GM19023 (cell line): ENCODE data around the gene GLB1L.
"Not testable (repeated sequence)": the region's sequence is repeated elsewhere in the genome, so short reads cannot be mapped to it uniquely, and the experiment has no call there.

ENCODE experiments used
- ATAC-seq: cut with Tn5 transposase; IDR thresholded peaks from one replicate; pipeline ENCODE4 v1.9.1; 2021; ENCODE audit warnings: mild to moderate bottlenecking, moderate library complexity; ENCODE audit not compliant: unreplicated experiment

GLB1L gene

GRCh38 chr2:219209236-219210195 lies 35.7 kb downstream of the GLB1L start:
- no peak for ATAC-seq

GRCh38 chr2:219207884-219208740 lies 37.1 kb downstream of the GLB1L start:
- no peak for ATAC-seq

DNA sequence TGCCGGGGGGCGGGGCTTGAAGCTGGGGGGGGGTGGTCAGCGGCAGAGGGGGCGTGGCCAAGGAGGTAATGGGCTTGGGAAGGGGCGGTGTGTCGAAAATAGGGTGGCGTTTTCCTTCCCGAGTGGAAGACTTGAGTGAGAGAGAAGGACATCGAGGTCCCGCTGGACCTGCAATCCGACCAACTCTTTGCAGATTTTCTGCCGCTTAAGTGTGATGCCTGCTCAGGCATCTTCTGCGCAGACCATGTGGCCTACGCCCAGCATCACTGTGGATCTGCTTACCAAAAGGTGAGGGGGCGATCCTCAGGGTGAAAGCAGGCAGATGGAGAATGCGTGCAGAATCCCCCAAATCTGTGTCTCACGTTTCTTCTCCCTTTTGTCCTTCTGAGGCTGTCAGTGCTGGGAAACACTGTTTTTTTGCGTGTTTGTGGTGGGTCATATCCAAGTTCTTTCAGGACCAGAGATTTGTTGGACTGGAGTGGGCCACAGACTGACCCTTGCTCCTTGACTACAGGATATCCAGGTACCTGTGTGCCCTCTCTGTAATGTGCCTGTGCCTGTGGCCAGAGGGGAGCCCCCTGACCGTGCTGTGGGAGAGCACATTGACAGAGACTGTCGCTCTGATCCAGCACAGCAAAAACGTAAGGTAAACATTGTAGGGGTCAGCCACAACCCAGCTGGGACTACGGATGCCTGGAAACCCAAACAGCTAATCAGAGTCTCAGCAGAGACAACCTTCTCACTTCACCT lies 37.9 kb downstream of the GLB1L start:
- ATAC-seq = no peak

- peak; percentile 97 for ATAC-seq
Observed at GRCh38 chr2:219206328-219207133, 38.7 kb downstream of the GLB1L start, which contains the start of gene ZFAND2B. TSS of gene ZFAND2B (plus strand) at chr2:219206782. CDS start at chr2:219206988, 206 bp downstream.

DNA sequence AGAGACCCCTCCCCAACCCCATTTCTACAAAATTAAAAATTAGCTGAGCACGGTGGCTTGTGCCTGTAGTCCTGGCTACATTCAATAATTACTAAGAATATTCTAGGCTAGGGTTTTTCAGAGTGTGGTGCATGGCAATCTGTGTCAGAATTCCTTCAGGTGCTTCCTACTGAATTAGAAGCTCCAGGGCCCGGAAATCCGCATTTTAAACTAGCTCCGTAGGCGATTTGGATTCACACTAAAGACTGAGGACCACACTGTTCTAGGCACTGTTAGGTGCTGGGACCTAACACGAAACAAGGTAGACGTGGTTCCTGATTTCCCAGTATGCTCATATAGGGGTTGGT lies 39.3 kb downstream of the GLB1L start:
- no peak for ATAC-seq

- no peak for ATAC-seq
Observed at GRCh38 chr2:219205165-219205538, 40.1 kb downstream of the GLB1L start.

DNA sequence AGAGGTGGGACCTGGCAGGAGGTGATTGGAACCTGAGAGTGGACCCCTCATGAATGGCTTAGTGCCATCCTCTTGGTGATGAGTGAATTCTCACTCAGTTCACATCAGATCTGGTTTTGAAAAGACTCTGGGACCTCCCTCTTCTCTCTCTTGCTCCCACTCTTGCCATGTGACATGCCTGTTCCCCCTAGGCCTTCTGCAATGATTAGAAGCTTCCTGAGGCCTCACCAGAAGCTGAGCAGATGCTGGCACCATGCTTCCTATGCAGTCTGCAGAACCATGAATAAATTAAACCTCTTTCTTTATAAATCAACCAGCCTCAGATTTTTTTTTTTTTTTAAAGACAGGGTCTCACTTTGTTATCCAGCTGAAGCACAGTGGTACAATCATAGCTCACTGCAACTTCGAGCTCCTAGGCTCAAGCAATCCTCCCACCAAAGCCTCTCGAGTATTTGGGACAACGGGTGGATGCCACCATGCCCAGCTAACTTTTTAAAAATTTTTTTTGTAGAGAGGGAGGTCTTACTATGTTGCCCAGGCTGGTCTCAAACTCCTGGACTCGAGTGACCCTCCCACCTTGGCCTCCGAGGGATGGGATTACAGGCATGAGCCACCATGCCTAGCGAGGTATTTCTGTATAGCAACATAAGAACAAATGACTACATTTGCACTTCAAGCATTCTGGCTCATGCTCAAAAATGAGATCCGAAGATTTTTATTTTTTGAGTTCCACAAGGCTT lies 40.6 kb downstream of the GLB1L start:
- ATAC-seq = no peak

- not testable (repeated sequence) for ATAC-seq
Observed at GRCh38 chr2:219201331-219201730, 43.9 kb downstream of the GLB1L start.

- not testable (repeated sequence) for ATAC-seq
Observed at GRCh38 chr2:219200502-219201326, 44.5 kb downstream of the GLB1L start.

GRCh38 chr2:219199470-219200211 lies 45.6 kb downstream of the GLB1L start:
- no peak for ATAC-seq

DNA sequence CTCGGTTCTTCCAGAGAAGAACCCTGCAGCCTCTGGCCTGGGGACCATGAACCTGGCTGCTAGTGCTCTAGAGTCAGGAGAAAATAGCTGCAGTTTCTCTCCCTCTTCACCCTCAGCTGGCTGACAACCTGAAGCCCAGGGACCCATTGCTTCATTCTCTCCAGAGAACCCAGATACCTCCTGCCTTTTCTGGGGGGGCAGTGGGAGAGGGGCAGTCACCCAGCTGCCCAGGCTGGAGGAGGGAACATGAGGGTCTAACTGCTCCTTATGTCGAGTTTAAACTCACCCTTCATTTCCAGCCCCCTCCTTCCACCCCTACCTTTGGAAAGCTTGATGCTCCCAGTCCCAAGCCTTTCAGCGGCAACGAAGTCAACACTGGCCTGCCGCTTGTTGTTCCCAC lies 46.3 kb downstream of the GLB1L start:
- ATAC-seq = no peak

DNA sequence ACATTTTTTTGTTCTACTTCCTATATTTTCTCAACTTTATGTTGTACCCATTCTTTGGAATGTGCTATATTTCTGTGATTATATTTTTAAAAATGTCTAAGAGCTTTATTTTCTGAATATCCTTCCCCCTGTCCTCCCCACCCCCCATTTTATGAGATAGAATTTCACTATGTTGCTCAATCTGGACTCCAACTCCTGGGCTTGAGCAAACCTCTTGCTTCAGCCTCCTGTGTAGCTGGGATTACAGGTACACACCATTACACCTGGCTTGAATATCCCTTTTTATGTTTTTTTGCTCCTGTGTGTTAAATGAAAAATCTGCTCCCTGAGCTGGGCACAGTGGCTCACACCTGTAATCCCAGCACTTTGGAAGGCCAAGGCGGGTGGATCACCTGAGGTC lies 47.9 kb downstream of the GLB1L start:
- ATAC-seq = no peak

DNA sequence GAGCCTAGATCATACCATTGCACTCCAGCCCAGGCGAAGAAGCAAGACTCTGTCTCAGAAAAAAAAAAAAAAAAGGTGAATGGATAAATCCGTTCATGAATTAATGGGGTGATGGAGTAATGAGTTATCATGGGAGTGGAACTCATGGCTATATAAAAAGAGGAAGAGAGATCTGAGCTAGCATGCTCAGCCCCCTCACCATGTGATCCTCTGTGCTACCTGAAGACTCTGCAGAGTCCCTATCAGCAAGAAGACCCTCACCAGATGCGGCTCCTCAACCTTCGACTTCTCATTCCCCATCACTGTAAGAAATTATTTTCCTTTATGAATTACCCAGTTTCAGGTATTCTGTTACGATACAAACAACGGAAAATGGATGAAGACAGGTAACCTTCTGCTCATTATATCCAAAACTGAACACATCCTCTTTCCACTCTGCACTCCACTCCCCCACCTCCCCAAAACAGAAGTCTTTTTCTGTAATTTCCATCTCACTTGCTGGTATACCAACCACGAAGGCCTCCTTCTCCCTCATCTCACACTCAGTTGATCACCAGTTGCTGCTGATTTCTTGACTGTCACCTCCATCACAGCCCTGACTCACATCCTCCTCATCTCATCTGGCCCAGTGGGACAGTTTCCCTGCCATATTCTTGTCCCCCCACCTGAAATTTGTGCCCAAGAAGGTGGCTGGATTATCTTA lies 58.3 kb downstream of the GLB1L start:
- no peak for ATAC-seq
